GM23338 (cell line): ENCODE results near the gene ZNF610. TPM values are rescaled to one million over a fixed set of nuclear protein-coding genes. Genes with fewer than 3 reads are reported as not detected.
"Not testable (repeated sequence)": the region's sequence is repeated elsewhere in the genome, so short reads cannot be mapped to it uniquely, and the experiment has no call there.

ENCODE experiments used
- ATAC-seq: fragments of 200-7000 bp; cut with Tn5 transposase; 3 replicates; pipeline ENCODE4 v1.9.1; 2020
- DNase-seq: peaks from one replicate; pipeline ENCODE4 v3.0.0-alpha.2; 2015; ENCODE audit warnings: low spot score
- H2AFZ ChIP-seq: fragments of 200-600 bp; sonication (generic); 2 replicates; pipeline ENCODE4 v1.8.0; 2016; ENCODE audit warnings: antibody characterized with exemption, mild to moderate bottlenecking, moderate library complexity
- H3F3A ChIP-seq: fragments of 200-600 bp; sonication (generic); replicated peaks from 2 replicates; pipeline ENCODE4 v1.8.0; 2017; ENCODE audit warnings: antibody characterized with exemption, mixed run types, low read depth
- H3K27ac ChIP-seq: fragments of 200-600 bp; sonication (generic); 2 replicates; pipeline ENCODE4 v1.6.1; 2016; ENCODE audit warnings: low read depth
- H3K27me3 ChIP-seq: fragments of 200-600 bp; sonication (generic); 2 replicates; pipeline ENCODE4 v1.8.0; 2016; ENCODE audit warnings: mild to moderate bottlenecking, mixed run types, moderate library complexity; ENCODE audit not compliant: insufficient read depth
- H3K36me3 ChIP-seq: fragments of 200-600 bp; sonication (generic); 2 replicates; pipeline ENCODE4 v1.8.0; 2016; ENCODE audit warnings: mild to moderate bottlenecking; ENCODE audit not compliant: insufficient read depth
- H3K4me1 ChIP-seq: fragments of 200-600 bp; sonication (generic); 2 replicates; pipeline ENCODE4 v1.8.0; 2016; ENCODE audit warnings: mild to moderate bottlenecking, moderate library complexity; ENCODE audit not compliant: insufficient read depth
- H3K4me2 ChIP-seq: fragments of 200-600 bp; sonication (generic); 2 replicates; pipeline ENCODE4 v1.7.1; 2017; ENCODE audit warnings: mixed run types
- H3K4me3 ChIP-seq: fragments of 200-600 bp; sonication (generic); 2 replicates; pipeline ENCODE4 v1.6.1; 2016; ENCODE audit warnings: mixed run types
- H3K79me2 ChIP-seq: fragments of 200-600 bp; sonication (generic); replicated peaks from 2 replicates; pipeline ENCODE4 v1.8.0; 2017; ENCODE audit warnings: mild to moderate bottlenecking; ENCODE audit not compliant: insufficient read depth
- H3K9me2 ChIP-seq: fragments of 200-600 bp; sonication (generic); 2 replicates; pipeline ENCODE4 v1.8.0; 2017; ENCODE audit not compliant: insufficient read depth
- H4K20me1 ChIP-seq: fragments of 200-600 bp; sonication (generic); replicated peaks from 2 replicates; pipeline ENCODE4 v1.8.0; 2017; ENCODE audit warnings: mild to moderate bottlenecking; ENCODE audit not compliant: insufficient read depth
- H3K27ac Mint-ChIP-seq: 2 replicates; pipeline ENCODE4 v1.8.0; 2020; ENCODE audit warnings: inconsistent platforms, mild to moderate bottlenecking, moderate library complexity, mixed read lengths
- H3K27me3 Mint-ChIP-seq: 3 replicates; pipeline ENCODE4 v1.8.0; 2022; ENCODE audit warnings: low read depth, mild to moderate bottlenecking, moderate library complexity, mixed read lengths, inconsistent platforms; ENCODE audit not compliant: insufficient read depth, poor library complexity
- H3K36me3 Mint-ChIP-seq: 3 replicates; pipeline ENCODE4 v1.8.0; 2021; ENCODE audit warnings: low read depth, mild to moderate bottlenecking, inconsistent platforms, moderate library complexity, mixed read lengths
- H3K4me1 Mint-ChIP-seq: 3 replicates; pipeline ENCODE4 v1.8.0; 2020; ENCODE audit warnings: mild to moderate bottlenecking, inconsistent platforms, mixed read lengths
- H3K4me3 Mint-ChIP-seq: 3 replicates; pipeline ENCODE4 v1.8.0; 2021; ENCODE audit warnings: moderate library complexity, mild to moderate bottlenecking, inconsistent platforms, mixed read lengths
- H3K9me3 Mint-ChIP-seq: 3 replicates; pipeline ENCODE4 v1.8.0; 2020; ENCODE audit warnings: moderate library complexity, mild to moderate bottlenecking, inconsistent platforms, mixed read lengths
- CREB1 ChIP-seq: fragments of 250-450 bp; sonication (Bioruptor Pico); IDR thresholded peaks from 2 replicates; pipeline ENCODE4 v1.5.0; 2020; ENCODE audit warnings: low read depth, mild to moderate bottlenecking, moderate library complexity
- polyA plus RNA-seq: library from polyadenylated mRNA; unstranded; fragments of >200 nt; fragmentation: Nextera tagmentation; extraction: Ambion mirVana; gene quantifications from 2 replicates; pipeline ENCODE4 v1.2.1, GENCODE V29; 2016
- total RNA-seq: library from RNA; depleted of rRNA; stranded (reverse); fragments of >200 nt; shearing (Covaris generic); gene quantifications from 2 replicates; pipeline ENCODE4 v1.2.3, GENCODE V29; 2014
- TF ChIP-seq, protein P1 (sequence below): fragments of 250-450 bp; sonication (Bioruptor Pico); IDR thresholded peaks from 2 replicates; pipeline ENCODE4 v1.5.0; 2020; ENCODE audit warnings: mild to moderate bottlenecking, moderate library complexity
- TF ChIP-seq, protein P2 (sequence below), 2 experiments: fragments of 200-600 bp in 1 of 2; sonication (generic) in 1 of 2; conservative IDR thresholded peaks; 2 replicates each; pipeline versions ENCODE4 v1.5.1 to v1.6.1; 2016 to 2017; ENCODE audit warnings: antibody characterized with exemption in 2 of 2, low read depth in 2 of 2, mild to moderate bottlenecking in 2 of 2, moderate library complexity in 1 of 2

The ZNF610 gene
- total and polyA plus RNA-seq, 2 experiments from 2014 or later, result 4.7 to 6.3 TPM

DNA sequence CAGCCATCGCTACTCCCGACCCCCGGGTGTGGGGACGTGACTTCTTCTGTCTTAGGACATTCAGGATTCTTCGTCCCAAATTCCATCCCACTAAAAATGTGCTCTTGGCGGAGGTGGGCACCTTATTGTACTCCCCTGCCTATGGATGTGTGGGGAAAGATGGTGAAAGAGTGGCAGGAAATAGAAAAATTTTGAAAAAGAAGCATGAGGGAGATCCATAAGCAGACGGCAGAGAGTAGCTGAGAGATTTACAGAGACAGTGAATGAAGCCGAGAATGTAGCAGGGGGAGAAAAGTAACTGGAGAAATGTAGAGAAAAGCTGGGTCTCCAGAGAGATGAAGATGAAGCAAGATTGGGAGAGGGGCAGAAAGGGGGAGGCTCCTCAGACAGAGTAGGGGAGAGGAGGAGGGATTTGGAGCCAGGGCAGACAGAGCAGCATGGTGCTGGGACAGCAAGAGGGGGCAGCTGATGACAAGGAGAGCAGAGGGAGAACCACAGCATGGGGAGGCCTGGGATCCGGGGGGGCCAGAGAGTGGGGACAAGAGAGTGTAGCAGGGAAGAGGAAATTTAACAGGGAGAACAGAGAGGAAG, 843 bp downstream of the ZNF610 start (continued):
- TF ChIP-seq, protein P1, sequence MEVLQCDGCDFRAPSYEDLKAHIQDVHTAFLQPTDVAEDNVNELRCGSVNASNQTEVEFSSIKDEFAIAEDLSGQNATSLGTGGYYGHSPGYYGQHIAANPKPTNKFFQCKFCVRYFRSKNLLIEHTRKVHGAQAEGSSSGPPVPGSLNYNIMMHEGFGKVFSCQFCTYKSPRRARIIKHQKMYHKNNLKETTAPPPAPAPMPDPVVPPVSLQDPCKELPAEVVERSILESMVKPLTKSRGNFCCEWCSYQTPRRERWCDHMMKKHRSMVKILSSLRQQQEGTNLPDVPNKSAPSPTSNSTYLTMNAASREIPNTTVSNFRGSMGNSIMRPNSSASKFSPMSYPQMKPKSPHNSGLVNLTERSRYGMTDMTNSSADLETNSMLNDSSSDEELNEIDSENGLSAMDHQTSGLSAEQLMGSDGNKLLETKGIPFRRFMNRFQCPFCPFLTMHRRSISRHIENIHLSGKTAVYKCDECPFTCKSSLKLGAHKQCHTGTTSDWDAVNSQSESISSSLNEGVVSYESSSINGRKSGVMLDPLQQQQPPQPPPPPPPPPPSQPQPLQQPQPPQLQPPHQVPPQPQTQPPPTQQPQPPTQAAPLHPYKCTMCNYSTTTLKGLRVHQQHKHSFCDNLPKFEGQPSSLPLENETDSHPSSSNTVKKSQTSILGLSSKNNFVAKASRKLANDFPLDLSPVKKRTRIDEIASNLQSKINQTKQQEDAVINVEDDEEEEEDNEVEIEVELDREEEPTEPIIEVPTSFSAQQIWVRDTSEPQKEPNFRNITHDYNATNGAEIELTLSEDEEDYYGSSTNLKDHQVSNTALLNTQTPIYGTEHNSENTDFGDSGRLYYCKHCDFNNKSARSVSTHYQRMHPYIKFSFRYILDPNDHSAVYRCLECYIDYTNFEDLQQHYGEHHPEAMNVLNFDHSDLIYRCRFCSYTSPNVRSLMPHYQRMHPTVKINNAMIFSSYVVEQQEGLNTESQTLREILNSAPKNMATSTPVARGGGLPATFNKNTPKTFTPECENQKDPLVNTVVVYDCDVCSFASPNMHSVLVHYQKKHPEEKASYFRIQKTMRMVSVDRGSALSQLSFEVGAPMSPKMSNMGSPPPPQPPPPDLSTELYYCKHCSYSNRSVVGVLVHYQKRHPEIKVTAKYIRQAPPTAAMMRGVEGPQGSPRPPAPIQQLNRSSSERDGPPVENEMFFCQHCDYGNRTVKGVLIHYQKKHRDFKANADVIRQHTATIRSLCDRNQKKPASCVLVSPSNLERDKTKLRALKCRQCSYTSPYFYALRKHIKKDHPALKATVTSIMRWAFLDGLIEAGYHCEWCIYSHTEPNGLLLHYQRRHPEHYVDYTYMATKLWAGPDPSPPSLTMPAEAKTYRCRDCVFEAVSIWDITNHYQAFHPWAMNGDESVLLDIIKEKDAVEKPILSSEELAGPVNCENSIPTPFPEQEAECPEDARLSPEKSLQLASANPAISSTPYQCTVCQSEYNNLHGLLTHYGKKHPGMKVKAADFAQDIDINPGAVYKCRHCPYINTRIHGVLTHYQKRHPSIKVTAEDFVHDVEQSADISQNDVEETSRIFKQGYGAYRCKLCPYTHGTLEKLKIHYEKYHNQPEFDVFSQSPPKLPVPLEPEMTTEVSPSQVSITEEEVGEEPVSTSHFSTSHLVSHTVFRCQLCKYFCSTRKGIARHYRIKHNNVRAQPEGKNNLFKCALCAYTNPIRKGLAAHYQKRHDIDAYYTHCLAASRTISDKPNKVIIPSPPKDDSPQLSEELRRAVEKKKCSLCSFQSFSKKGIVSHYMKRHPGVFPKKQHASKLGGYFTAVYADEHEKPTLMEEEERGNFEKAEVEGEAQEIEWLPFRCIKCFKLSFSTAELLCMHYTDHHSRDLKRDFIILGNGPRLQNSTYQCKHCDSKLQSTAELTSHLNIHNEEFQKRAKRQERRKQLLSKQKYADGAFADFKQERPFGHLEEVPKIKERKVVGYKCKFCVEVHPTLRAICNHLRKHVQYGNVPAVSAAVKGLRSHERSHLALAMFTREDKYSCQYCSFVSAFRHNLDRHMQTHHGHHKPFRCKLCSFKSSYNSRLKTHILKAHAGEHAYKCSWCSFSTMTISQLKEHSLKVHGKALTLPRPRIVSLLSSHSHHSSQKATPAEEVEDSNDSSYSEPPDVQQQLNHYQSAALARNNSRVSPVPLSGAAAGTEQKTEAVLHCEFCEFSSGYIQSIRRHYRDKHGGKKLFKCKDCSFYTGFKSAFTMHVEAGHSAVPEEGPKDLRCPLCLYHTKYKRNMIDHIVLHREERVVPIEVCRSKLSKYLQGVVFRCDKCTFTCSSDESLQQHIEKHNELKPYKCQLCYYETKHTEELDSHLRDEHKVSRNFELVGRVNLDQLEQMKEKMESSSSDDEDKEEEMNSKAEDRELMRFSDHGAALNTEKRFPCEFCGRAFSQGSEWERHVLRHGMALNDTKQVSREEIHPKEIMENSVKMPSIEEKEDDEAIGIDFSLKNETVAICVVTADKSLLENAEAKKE, result no peak

DNA sequence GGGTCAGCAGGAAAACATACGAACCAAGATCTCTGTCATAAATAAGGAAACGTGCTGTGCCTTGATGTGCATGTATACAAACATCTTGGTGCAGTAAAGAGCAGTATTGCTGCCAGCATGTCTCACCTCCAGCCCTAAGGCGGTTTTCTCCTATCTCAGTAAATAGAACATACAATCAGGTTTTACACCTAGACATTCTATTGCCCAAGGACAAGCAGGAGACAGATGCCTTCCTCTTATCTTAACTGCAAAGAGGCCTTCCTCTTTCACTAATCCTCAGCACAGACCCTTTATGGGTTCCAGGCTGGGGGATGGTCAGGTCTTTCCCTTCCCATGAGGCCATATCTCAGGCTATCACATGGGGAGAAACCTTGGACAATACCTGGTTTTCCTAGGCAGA, 3.0 kb downstream of the ZNF610 start:
- not testable (repeated sequence) for H3K9me2 ChIP-seq, H3K4me3 Mint-ChIP-seq, H3K4me1 Mint-ChIP-seq, H3K4me2 ChIP-seq, H3K36me3 ChIP-seq, H3K4me3 ChIP-seq, DNase-seq, H3K79me2 ChIP-seq, H3K4me1 ChIP-seq, H3K27ac ChIP-seq, H3F3A ChIP-seq, ATAC-seq, H3K27me3 ChIP-seq, H2AFZ ChIP-seq, H3K27ac Mint-ChIP-seq, H4K20me1 ChIP-seq
- Mint-ChIP-seq H3K36me3 (peaks cover 14% of the 10 kb centered on the region), H3K9me3 (peaks cover 17% of the 10 kb centered on the region), H3K27me3 (peaks cover 16% of the 10 kb centered on the region)

- no peaks in the 10 kb centered on the region for H3K4me1 ChIP-seq
- ATAC-seq, result peak; percentile 99
- H3K9me3 Mint-ChIP-seq, result peaks cover 20% of the 10 kb centered on the region
- no peak overlapping the region for H3K27ac ChIP-seq
- H3K4me1 Mint-ChIP-seq, result no peaks in the 10 kb centered on the region
- H3F3A ChIP-seq, result no peaks in the 10 kb centered on the region
- no peaks in the 10 kb centered on the region for H3K9me2 ChIP-seq
- no peak overlapping the region for H3K4me2 ChIP-seq
- no peak overlapping the region for H2AFZ ChIP-seq
- peaks cover 2% of the 10 kb centered on the region; the same call in 1 of the 2 replicates for H4K20me1 ChIP-seq
- no peak for TF ChIP-seq CREB1 (CRISPR knock-in tag)
- TF ChIP-seq, protein P2, sequence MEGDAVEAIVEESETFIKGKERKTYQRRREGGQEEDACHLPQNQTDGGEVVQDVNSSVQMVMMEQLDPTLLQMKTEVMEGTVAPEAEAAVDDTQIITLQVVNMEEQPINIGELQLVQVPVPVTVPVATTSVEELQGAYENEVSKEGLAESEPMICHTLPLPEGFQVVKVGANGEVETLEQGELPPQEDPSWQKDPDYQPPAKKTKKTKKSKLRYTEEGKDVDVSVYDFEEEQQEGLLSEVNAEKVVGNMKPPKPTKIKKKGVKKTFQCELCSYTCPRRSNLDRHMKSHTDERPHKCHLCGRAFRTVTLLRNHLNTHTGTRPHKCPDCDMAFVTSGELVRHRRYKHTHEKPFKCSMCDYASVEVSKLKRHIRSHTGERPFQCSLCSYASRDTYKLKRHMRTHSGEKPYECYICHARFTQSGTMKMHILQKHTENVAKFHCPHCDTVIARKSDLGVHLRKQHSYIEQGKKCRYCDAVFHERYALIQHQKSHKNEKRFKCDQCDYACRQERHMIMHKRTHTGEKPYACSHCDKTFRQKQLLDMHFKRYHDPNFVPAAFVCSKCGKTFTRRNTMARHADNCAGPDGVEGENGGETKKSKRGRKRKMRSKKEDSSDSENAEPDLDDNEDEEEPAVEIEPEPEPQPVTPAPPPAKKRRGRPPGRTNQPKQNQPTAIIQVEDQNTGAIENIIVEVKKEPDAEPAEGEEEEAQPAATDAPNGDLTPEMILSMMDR (conservative IDR thresholded peaks at IDR 0.05; ENCODE audit: low read depth in 2 of 2), result peak; percentile 84 to 97
- H3K27me3 Mint-ChIP-seq, result peaks cover 13% of the 10 kb centered on the region
- H3K36me3 Mint-ChIP-seq, result peaks cover 20% of the 10 kb centered on the region
- no peak overlapping the region for H3K4me3 Mint-ChIP-seq
- H3K27ac Mint-ChIP-seq, result no peak overlapping the region
- peak; percentile 90 for DNase-seq
- H3K79me2 ChIP-seq, result no peaks in the 10 kb centered on the region
- H3K4me3 ChIP-seq, result no peak overlapping the region
- no peaks in the 10 kb centered on the region for H3K27me3 ChIP-seq
- no peaks in the 10 kb centered on the region; the same call in 1 of the 2 replicates for H3K36me3 ChIP-seq
These were observed 7.5 kb downstream of the ZNF610 start for GRCh38 chr19:52343548-52343947.
